ENCODE measurements around the gene CABLES2. TPM values are rescaled to one million over a fixed set of nuclear protein-coding genes. Genes with fewer than 3 reads are reported as not detected.

CABLES2 gene
- total and polyA plus RNA-seq, 10 of the 15 experiments (the other 5 are each of a cell fraction or from before 2014, with no cell fraction given) = 2.2 to 14.9 (median 5.3) TPM

GRCh38 chr20:62408640-62409039, 1.6 kb upstream of the CABLES2 start:
- POLR2A ChIA-PET = interaction anchor here (1.3 kb wide), 1 partner anchor 22 kb away, joined by 5 read pairs; the partner anchor contains the start of gene RPS21
- SMC1A ChIA-PET (ENCODE audit: uncharacterized antibody, unreplicated experiment) = no interaction called here
- no peak for FAIRE-seq
- Histone ChIP-seq H3K36me3 (ENCODE audit: control insufficient read depth in 2 of 2, insufficient read depth in 2 of 2, low read length in 1 of 2) (no peaks in the 10 kb centered on the region; a peak in 1 of 4 replicates), H3K9me3 (replicated peaks; ENCODE audit: control insufficient read depth, insufficient read depth, low read length) (no peaks in the 10 kb centered on the region), H3K27ac (ENCODE audit: control insufficient read depth, insufficient read depth) (no peak overlapping the region), H3K27me3 (replicated peaks in 1 of 2; ENCODE audit: control insufficient read depth in 2 of 2, insufficient read depth in 2 of 2, low read length in 1 of 2) (no peaks in the 10 kb centered on the region), H3K9ac (ENCODE audit: control insufficient read depth, insufficient read depth, low read length) (no peak overlapping the region), H4K20me1 (ENCODE audit: control insufficient read depth, insufficient read depth) (no peaks in the 10 kb centered on the region), H3K4me2 (ENCODE audit: control insufficient read depth, insufficient read depth) (no peak overlapping the region), H3K4me3 (no peak overlapping the region), H3K79me2 (ENCODE audit: control insufficient read depth, insufficient read depth, low read length) (peaks cover 14% of the 10 kb centered on the region), H2AFZ (ENCODE audit: control insufficient read depth, low read depth, low read length) (no peak overlapping the region), H3K4me1 (ENCODE audit: control insufficient read depth, insufficient read depth, low read length) (peaks cover 12% of the 10 kb centered on the region)
- intact Hi-C loops (cut with micrococcal nuclease; ENCODE audit: unreplicated experiment) (loop anchor here (5.0 kb wide), 1 partner anchor 384 kb away; no protein-coding TSS in a partner anchor), in situ Hi-C loops (cut with MboI) (no loop called here)
- whole genome bisulfite sequencing (ENCODE audit: insufficient coverage, insufficient replicate concordance, low lambda C conversion rate, missing lambda C conversion rate) = 90% methylated on average over 12 of the region's 12 CpGs
- ATAC-seq = no peak
- RAD21 ChIA-PET (ENCODE audit: unreplicated experiment) = interaction anchor here (1.8 kb wide), 1 partner anchor 208 kb away, joined by 5 read pairs; no protein-coding TSS in a partner anchor
- no TSS peak for BruUV-seq (replicated peaks)
- TF ChIP-seq YBX1 (IDR thresholded peaks at IDR 0.05) = no peak
- TF ChIP-seq CBFB (IDR thresholded peaks at IDR 0.05; ENCODE audit: low read depth) = no peak
- TF ChIP-seq RAD21 (IDR thresholded peaks at IDR 0.05; ENCODE audit: insufficient read depth, low read depth, low read length) = no peak
- TF ChIP-seq, protein P1, sequence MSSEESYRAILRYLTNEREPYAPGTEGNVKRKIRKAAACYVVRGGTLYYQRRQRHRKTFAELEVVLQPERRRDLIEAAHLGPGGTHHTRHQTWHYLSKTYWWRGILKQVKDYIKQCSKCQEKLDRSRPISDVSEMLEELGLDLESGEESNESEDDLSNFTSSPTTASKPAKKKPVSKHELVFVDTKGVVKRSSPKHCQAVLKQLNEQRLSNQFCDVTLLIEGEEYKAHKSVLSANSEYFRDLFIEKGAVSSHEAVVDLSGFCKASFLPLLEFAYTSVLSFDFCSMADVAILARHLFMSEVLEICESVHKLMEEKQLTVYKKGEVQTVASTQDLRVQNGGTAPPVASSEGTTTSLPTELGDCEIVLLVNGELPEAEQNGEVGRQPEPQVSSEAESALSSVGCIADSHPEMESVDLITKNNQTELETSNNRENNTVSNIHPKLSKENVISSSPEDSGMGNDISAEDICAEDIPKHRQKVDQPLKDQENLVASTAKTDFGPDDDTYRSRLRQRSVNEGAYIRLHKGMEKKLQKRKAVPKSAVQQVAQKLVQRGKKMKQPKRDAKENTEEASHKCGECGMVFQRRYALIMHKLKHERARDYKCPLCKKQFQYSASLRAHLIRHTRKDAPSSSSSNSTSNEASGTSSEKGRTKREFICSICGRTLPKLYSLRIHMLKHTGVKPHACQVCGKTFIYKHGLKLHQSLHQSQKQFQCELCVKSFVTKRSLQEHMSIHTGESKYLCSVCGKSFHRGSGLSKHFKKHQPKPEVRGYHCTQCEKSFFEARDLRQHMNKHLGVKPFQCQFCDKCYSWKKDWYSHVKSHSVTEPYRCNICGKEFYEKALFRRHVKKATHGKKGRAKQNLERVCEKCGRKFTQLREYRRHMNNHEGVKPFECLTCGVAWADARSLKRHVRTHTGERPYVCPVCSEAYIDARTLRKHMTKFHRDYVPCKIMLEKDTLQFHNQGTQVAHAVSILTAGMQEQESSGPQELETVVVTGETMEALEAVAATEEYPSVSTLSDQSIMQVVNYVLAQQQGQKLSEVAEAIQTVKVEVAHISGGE (CRISPR knock-in tag; IDR thresholded peaks at IDR 0.05) = no peak
- no peak for TF ChIP-seq CBX3 (IDR thresholded peaks at IDR 0.05; ENCODE audit: borderline replicate concordance, low read depth)
- TF ChIP-seq MXI1 (IDR thresholded peaks at IDR 0.05; ENCODE audit: low read depth, low read length) = no peak
- TF ChIP-seq, protein P2, sequence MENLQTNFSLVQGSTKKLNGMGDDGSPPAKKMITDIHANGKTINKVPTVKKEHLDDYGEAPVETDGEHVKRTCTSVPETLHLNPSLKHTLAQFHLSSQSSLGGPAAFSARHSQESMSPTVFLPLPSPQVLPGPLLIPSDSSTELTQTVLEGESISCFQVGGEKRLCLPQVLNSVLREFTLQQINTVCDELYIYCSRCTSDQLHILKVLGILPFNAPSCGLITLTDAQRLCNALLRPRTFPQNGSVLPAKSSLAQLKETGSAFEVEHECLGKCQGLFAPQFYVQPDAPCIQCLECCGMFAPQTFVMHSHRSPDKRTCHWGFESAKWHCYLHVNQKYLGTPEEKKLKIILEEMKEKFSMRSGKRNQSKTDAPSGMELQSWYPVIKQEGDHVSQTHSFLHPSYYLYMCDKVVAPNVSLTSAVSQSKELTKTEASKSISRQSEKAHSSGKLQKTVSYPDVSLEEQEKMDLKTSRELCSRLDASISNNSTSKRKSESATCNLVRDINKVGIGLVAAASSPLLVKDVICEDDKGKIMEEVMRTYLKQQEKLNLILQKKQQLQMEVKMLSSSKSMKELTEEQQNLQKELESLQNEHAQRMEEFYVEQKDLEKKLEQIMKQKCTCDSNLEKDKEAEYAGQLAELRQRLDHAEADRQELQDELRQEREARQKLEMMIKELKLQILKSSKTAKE (IDR thresholded peaks at IDR 0.05; ENCODE audit: low read depth, poor library complexity, severe bottlenecking) = no peak
- TF ChIP-seq IKZF2 (IDR thresholded peaks at IDR 0.05) = no peak
- DNase-seq (ENCODE audit: low read depth, low spot score) = no peak
- CTCF ChIA-PET = interaction anchor here (0.8 to 4.2 kb wide), 4 partner anchors 26 to 383 kb away, joined by 3 to 23 read pairs (median 6); no protein-coding TSS in a partner anchor
